Stimulated activated CD4-positive, alpha-beta T cell treated with anti-CD3 and anti-CD28 coated beads, Interleukin-4, amount 100 ng/mL, for 24 hours (primary cell): ENCODE measurements around the gene ISM1.
"Not testable (repeated sequence)": the region's sequence is repeated elsewhere in the genome, so short reads cannot be mapped to it uniquely, and the experiment has no call there.

ENCODE experiments used
- DNase-seq: peaks from one replicate; pipeline ENCODE4 v3.0.0-alpha.2; 2020

Gene ISM1

GRCh38 chr20:13221673-13222318 lies 722 bp downstream of the ISM1 start:
- peak; percentile 64 for DNase-seq

- DNase-seq: no peak
Measured at GRCh38 chr20:13222319-13222716, 1.2 kb downstream of the ISM1 start.

GRCh38 chr20:13223736-13224520 lies 2.9 kb downstream of the ISM1 start:
- no peak for DNase-seq

- DNase-seq: no peak
Measured at GRCh38 chr20:13226367-13226766, 5.3 kb downstream of the ISM1 start.

GRCh38 chr20:13228771-13229170 lies 7.7 kb downstream of the ISM1 start:
- DNase-seq: no peak

GRCh38 chr20:13229538-13229937 lies 8.5 kb downstream of the ISM1 start:
- DNase-seq: no peak

GRCh38 chr20:13231031-13231752 lies 10.1 kb downstream of the ISM1 start:
- peak; percentile 45 for DNase-seq

GRCh38 chr20:13232999-13233398 lies 11.9 kb downstream of the ISM1 start:
- no peak for DNase-seq

- DNase-seq: no peak
Measured at GRCh38 chr20:13234961-13235360, 13.9 kb downstream of the ISM1 start.

GRCh38 chr20:13236360-13236759 lies 15.3 kb downstream of the ISM1 start:
- not testable (repeated sequence) for DNase-seq

GRCh38 chr20:13236990-13237720 lies 16.1 kb downstream of the ISM1 start:
- no peak for DNase-seq

GRCh38 chr20:13238001-13238653 lies 17.1 kb downstream of the ISM1 start:
- no peak for DNase-seq

- no peak for DNase-seq
Measured at GRCh38 chr20:13243826-13244376, 22.8 kb downstream of the ISM1 start.

GRCh38 chr20:13245250-13245723 lies 24.2 kb downstream of the ISM1 start:
- DNase-seq: no peak

GRCh38 chr20:13249118-13249797 lies 28.2 kb downstream of the ISM1 start:
- no peak for DNase-seq

GRCh38 chr20:13249798-13250170 lies 28.7 kb downstream of the ISM1 start:
- DNase-seq: no peak

- DNase-seq: no peak
Measured at GRCh38 chr20:13250251-13250650, 29.2 kb downstream of the ISM1 start.

GRCh38 chr20:13251106-13251903 lies 30.2 kb downstream of the ISM1 start:
- DNase-seq: no peak

GRCh38 chr20:13251904-13252297 lies 30.8 kb downstream of the ISM1 start:
- no peak for DNase-seq

- no peak for DNase-seq
Measured at GRCh38 chr20:13255356-13255755, 34.3 kb downstream of the ISM1 start.

GRCh38 chr20:13256606-13257005 lies 35.5 kb downstream of the ISM1 start:
- DNase-seq: no peak
